Adrenal gland (tissue), 5 donors: ENCODE results near the gene PAMR1.

Experiments
- CTCF ChIP-seq, 6 experiments: fragments of 450-650 bp in 4 of 6; fragments of 200-600 bp in 2 of 6; sonication (generic) in 1 of 6; IDR thresholded peaks; 1 replicate in 5 of 6; 2 replicates in 1 of 6; pipeline versions ENCODE4 v1.5.1 to v1.8.0; 2016 to 2021; ENCODE audit warnings: antibody characterized with exemption in 6 of 6, mild to moderate bottlenecking in 2 of 6, moderate library complexity in 1 of 6
- POLR2A ChIP-seq, 2 donors: fragments of 450-650 bp; IDR thresholded peaks; one replicate each; pipeline ENCODE4 v1.6.1; 2017; ENCODE audit warnings: antibody characterized with exemption in 2 of 2, mild to moderate bottlenecking in 2 of 2, moderate library complexity in 1 of 2
- donor health status: DM: no; HTN: no; CAD: no.

- TF ChIP-seq CTCF (IDR thresholded peaks at IDR 0.05) (no peak), POLR2A (IDR thresholded peaks at IDR 0.05) (no peak)
These were observed 111.8 kb downstream of the PAMR1 start for GRCh38 chr11:35413598-35413997.
